Endothelial cell of umbilical vein (primary cell): ENCODE data around the gene ACSBG1. TPM values are rescaled to one million over a fixed set of nuclear protein-coding genes. Genes with fewer than 3 reads are reported as not detected.

Experiments used
- BruUV-seq: library from RNA; stranded (reverse); fragments of 400-500 nt; replicated peaks from 2 replicates; lab custom pipeline; 2021; lab: Mats Ljungman, UMichigan
- CTCF ChIA-PET: fragments of 300-600, 350-600 bp; sonication (Branson Sonifier 250); formaldehyde crosslinking; loops from one replicate; lab custom pipeline; 2021; ENCODE audit warnings: antibody characterized with exemption, inconsistent platforms; lab: Charles Lee
- POLR2A ChIA-PET: fragments of 300-600, 350-600 bp; sonication (Branson Sonifier 250); formaldehyde crosslinking; loops from one replicate; lab custom pipeline; 2021; ENCODE audit warnings: antibody characterized with exemption, inconsistent platforms; lab: Charles Lee
- DNase-seq: peaks from one replicate; pipeline ENCODE4 v3.0.0-alpha.2; 2011; ENCODE audit warnings: low read depth, low spot score
- FAIRE-seq: peaks from 2 replicates; lab custom pipeline; 2011; peaks lifted over from hg19 to GRCh38; lab: Jason Lieb, UNC
- H2AFZ ChIP-seq: 2 replicates; pipeline ENCODE4 v1.6.0; 2012; ENCODE audit warnings: low read depth, low read length, control low read depth, inconsistent platforms
- H3K27ac ChIP-seq: 2 replicates; pipeline ENCODE4 v1.5.1; 2011; ENCODE audit warnings: low read depth, mild to moderate bottlenecking, control low read depth, low read length, moderate library complexity; ENCODE audit not compliant: insufficient read depth
- H3K27me3 ChIP-seq, 2 experiments: 2 replicates each; pipeline versions ENCODE4 v1.6.0 to v1.6.1; 2011; ENCODE audit warnings: low read length in 2 of 2, mixed read lengths in 1 of 2; ENCODE audit not compliant: control insufficient read depth in 2 of 2, insufficient read depth in 2 of 2
- H3K36me3 ChIP-seq, 2 experiments: 2 replicates in 1 of 2; 3 replicates in 1 of 2; pipeline ENCODE4 v1.5.1; 2011; ENCODE audit warnings: low read length in 2 of 2, mild to moderate bottlenecking in 1 of 2, moderate library complexity in 1 of 2; ENCODE audit not compliant: control insufficient read depth in 2 of 2, insufficient read depth in 2 of 2; ENCODE audit errors: extremely low read depth in 1 of 2
- H3K4me1 ChIP-seq: 3 replicates; pipeline ENCODE4 v1.5.1; 2011; ENCODE audit warnings: mild to moderate bottlenecking, low read length; ENCODE audit not compliant: control insufficient read depth, insufficient read depth; ENCODE audit errors: extremely low read depth
- H3K4me2 ChIP-seq: 2 replicates; pipeline ENCODE4 v1.6.1; 2011; ENCODE audit warnings: low read length, control low read depth, mixed read lengths; ENCODE audit not compliant: insufficient read depth
- H3K4me3 ChIP-seq, 3 experiments: fragments of 200-600 bp in 1 of 3; sonication (generic), shearing (Covaris generic) in 1 of 3; replicated peaks in 1 of 3; 2 replicates each; pipeline ENCODE4 v1.5.1; 2011 to 2016; ENCODE audit warnings: control low read depth in 3 of 3, low read length in 3 of 3, mild to moderate bottlenecking in 2 of 3, inconsistent platforms in 1 of 3, low read depth in 1 of 3, moderate library complexity in 1 of 3; ENCODE audit not compliant: insufficient read depth in 1 of 3
- H3K79me2 ChIP-seq: 2 replicates; pipeline ENCODE4 v1.6.0; 2012; ENCODE audit warnings: low read length, inconsistent platforms; ENCODE audit not compliant: control insufficient read depth, insufficient read depth
- H3K9ac ChIP-seq: replicated peaks from 2 replicates; pipeline ENCODE3; 2011; ENCODE audit warnings: low read length, control low read depth; ENCODE audit not compliant: insufficient read depth; ENCODE audit errors: extremely low read depth
- H3K9me1 ChIP-seq: replicated peaks from 3 replicates; pipeline ENCODE4 v1.6.0; 2011; ENCODE audit warnings: mild to moderate bottlenecking, low read length; ENCODE audit not compliant: control insufficient read depth, insufficient read depth; ENCODE audit errors: extremely low read depth
- H3K9me3 ChIP-seq: replicated peaks from 2 replicates; pipeline ENCODE4 v1.5.1; 2012; ENCODE audit warnings: low read length, inconsistent platforms; ENCODE audit not compliant: control insufficient read depth, insufficient read depth
- H4K20me1 ChIP-seq: replicated peaks from 2 replicates; pipeline ENCODE3; 2011; ENCODE audit warnings: mild to moderate bottlenecking, low read length; ENCODE audit not compliant: control insufficient read depth, insufficient read depth; ENCODE audit errors: extremely low read depth
- CTCF ChIP-seq, 2 donors: IDR thresholded peaks; 1 replicate in 1 of 2; 2 replicates in 1 of 2; pipeline ENCODE4 v1.5.1; 2011; ENCODE audit warnings: low read length in 2 of 2, mild to moderate bottlenecking in 2 of 2, moderate library complexity in 2 of 2, control low read depth in 1 of 2, inconsistent platforms in 1 of 2, low read depth in 1 of 2; ENCODE audit not compliant: insufficient read depth in 1 of 2; ENCODE audit errors: extremely low read depth in 1 of 2
- EZH2 ChIP-seq: IDR thresholded peaks from 2 replicates; pipeline ENCODE4 v1.6.1; 2012; ENCODE audit warnings: borderline replicate concordance, low read depth, mild to moderate bottlenecking, moderate library complexity, low read length, inconsistent platforms; ENCODE audit not compliant: severe bottlenecking
- FOS ChIP-seq: IDR thresholded peaks from 2 replicates; pipeline ENCODE4 v1.6.1; 2011; ENCODE audit warnings: mild to moderate bottlenecking, low read length, moderate library complexity, borderline replicate concordance; ENCODE audit not compliant: insufficient read depth
- GATA2 ChIP-seq: IDR thresholded peaks from 2 replicates; pipeline ENCODE4 v1.7.0; 2011; ENCODE audit warnings: low read depth, mild to moderate bottlenecking, moderate library complexity, mixed read lengths, low read length; ENCODE audit not compliant: insufficient read length, insufficient read depth
- JUN ChIP-seq: IDR thresholded peaks from 2 replicates; pipeline ENCODE4 v1.6.1; 2011; ENCODE audit warnings: borderline replicate concordance, low read depth; ENCODE audit not compliant: insufficient read length, insufficient read depth
- MAX ChIP-seq: IDR thresholded peaks from 2 replicates; pipeline ENCODE4 v1.6.1; 2011; ENCODE audit not compliant: insufficient read depth, insufficient read length
- MYC ChIP-seq: IDR thresholded peaks from one replicate; pipeline ENCODE4 v1.6.1; 2011; ENCODE audit warnings: mild to moderate bottlenecking, low read depth, low read length
- POLR2A ChIP-seq: IDR thresholded peaks from 2 replicates; pipeline ENCODE4 v1.6.1; 2012; ENCODE audit warnings: low read depth, mild to moderate bottlenecking, control low read depth, low read length
- POLR2AphosphoS5 ChIP-seq: IDR thresholded peaks from 2 replicates; pipeline ENCODE4 v1.6.1; 2012; ENCODE audit warnings: low read depth, mild to moderate bottlenecking, control low read depth, low read length, moderate library complexity; ENCODE audit not compliant: insufficient read depth
- dilution Hi-C: fragments of 300-500 bp; cut with MboI; formaldehyde crosslinking; loops from one replicate; pipeline ENCODE4 v1.15.0; 2019; ENCODE audit warnings: low sequenced_read_pairs; ENCODE audit not compliant: extremely low pct_ligation_motif_present
- intact Hi-C: fragments of 100-400 bp; cut with micrococcal nuclease; formaldehyde crosslinking; loops from one replicate; pipeline ENCODE4 v1.10.0; 2022
- polyA plus RNA-seq, 4 experiments: library from polyadenylated mRNA; depleted of rRNA in 3 of 4; stranded (reverse) in 3 of 4; unstranded in 1 of 4; fragments of >200 nt; gene quantifications; 2 replicates each; pipeline versions ENCODE4 v1.2.1 to v1.2.3, GENCODE V29; 2011 to 2012; ENCODE audit warnings: missing spikeins in 1 of 4
- total RNA-seq: library from RNA; stranded (reverse); gene quantifications from 2 replicates; pipeline ENCODE4 v1.2.3, GENCODE V29; 2021

Gene ACSBG1
- total and polyA plus RNA-seq, 2 donors (not counting 3 experiments of a cell fraction or from before 2014, with no cell fraction given), result not detected

GRCh38 chr15:78272316-78272715 is 38.0 kb upstream of the ACSBG1 start:
- no peaks in the 10 kb centered on the region for H3K27me3 ChIP-seq
- dilution Hi-C loops (no loop called here), intact Hi-C loops (no loop called here)
- BruUV-seq, result no TSS peak
- H3K9me1 ChIP-seq, result no peaks in the 10 kb centered on the region
- no peak for FAIRE-seq
- no peaks in the 10 kb centered on the region for H4K20me1 ChIP-seq
- peaks cover 2 to 4% of the 10 kb centered on the region in 2 experiments for H3K36me3 ChIP-seq
- no peaks in the 10 kb centered on the region for H3K4me1 ChIP-seq
- H3K27ac ChIP-seq, result no peak overlapping the region
- CTCF ChIA-PET, result interaction anchor here (0.7 to 1.6 kb wide), 3 partner anchors 12 to 36 kb away, joined by 3 to 5 read pairs (median 3); partner anchors contain the start of gene SKIC8
- no peaks in the 10 kb centered on the region for H3K9me3 ChIP-seq
- DNase-seq, result no peak
- POLR2A ChIA-PET, result no interaction called here
- no peak overlapping the region for H2AFZ ChIP-seq
- H3K79me2 ChIP-seq, result peaks cover 3% of the 10 kb centered on the region
- H3K4me3 ChIP-seq, result no peak overlapping the region
- TF ChIP-seq EZH2 (no peak), FOS (no peak), MAX (no peak), MYC (no peak), GATA2 (no peak), POLR2A (no peak), JUN (no peak), CTCF (IDR thresholded peaks at IDR 0.05; ENCODE audit: extremely low read depth in 1 of 2, insufficient read depth in 1 of 2, low read depth in 1 of 2, low read length in 2 of 2) (no peak), POLR2AphosphoS5 (no peak)
- no peak overlapping the region for H3K4me2 ChIP-seq
- H3K9ac ChIP-seq, result no peak overlapping the region
